Measurements from ENCODE around the gene NTRK3. TPM values are rescaled to one million over a fixed set of nuclear protein-coding genes. Genes with fewer than 3 reads are reported as not detected.

Gene NTRK3
- total RNA-seq, 4 donors from 2014 or later = 5.3 to 11.7 (median 6.3) TPM

- WGBS = 0% methylated on average over 1 of the region's 4 CpGs
- TF ChIP-seq POLR2AphosphoS5 (IDR thresholded peaks at IDR 0.05) = no peak
- TF ChIP-seq CTCF (IDR thresholded peaks at IDR 0.05) = no peak
Observed at GRCh38 chr15:88269356-88270062, 13.0 kb upstream of the NTRK3 start.

GRCh38 chr15:88267720-88268119, 11.2 kb upstream of the NTRK3 start:
- no peak overlapping the region for H3K27ac ChIP-seq
- no peak for TF ChIP-seq CTCF (IDR thresholded peaks at IDR 0.05)
- no peak for TF ChIP-seq EP300 (IDR thresholded peaks at IDR 0.05)
- H3K27me3 ChIP-seq = peaks cover 16% of the 10 kb centered on the region
- 83% methylated on average over 5 of the region's 5 CpGs for WGBS
- H3K4me3 ChIP-seq = no peak overlapping the region
- no peak for DNase-seq (ENCODE audit: low spot score in 2 of 2)
- no peaks in the 10 kb centered on the region for H3K9me3 ChIP-seq
- H3K36me3 ChIP-seq = no peaks in the 10 kb centered on the region
- H3K4me1 ChIP-seq = no peaks in the 10 kb centered on the region

More at GRCh38 chr15:88269356-88270062, 13.0 kb upstream of the NTRK3 start:
- no peak overlapping the region for H3K27ac ChIP-seq
- no peak overlapping the region for H3K4me3 ChIP-seq
- no peaks in the 10 kb centered on the region for H3K4me1 ChIP-seq
- H3K36me3 ChIP-seq = no peaks in the 10 kb centered on the region
- H3K27me3 ChIP-seq = peaks cover 10% of the 10 kb centered on the region
- no peak for DNase-seq (ENCODE audit: low spot score in 2 of 2)
- H3K9me3 ChIP-seq = no peaks in the 10 kb centered on the region

GRCh38 chr15:88266170-88266569, 9.6 kb upstream of the NTRK3 start:
- Histone ChIP-seq H3K9me3 (no peaks in the 10 kb centered on the region), H3K4me3 (no peak overlapping the region), H3K27me3 (peaks cover 24% of the 10 kb centered on the region), H3K27ac (no peak overlapping the region), H3K4me1 (no peaks in the 10 kb centered on the region), H3K36me3 (no peaks in the 10 kb centered on the region)
- no peak for TF ChIP-seq POLR2A (IDR thresholded peaks at IDR 0.05)
- no peak for TF ChIP-seq POLR2AphosphoS5 (IDR thresholded peaks at IDR 0.05)
- TF ChIP-seq CTCF (IDR thresholded peaks at IDR 0.05) = no peak
- TF ChIP-seq EP300 (IDR thresholded peaks at IDR 0.05) = no peak
- DNase-seq (ENCODE audit: low spot score in 2 of 2) = no peak
- WGBS = 85% methylated on average over 10 of the region's 10 CpGs

DNA sequence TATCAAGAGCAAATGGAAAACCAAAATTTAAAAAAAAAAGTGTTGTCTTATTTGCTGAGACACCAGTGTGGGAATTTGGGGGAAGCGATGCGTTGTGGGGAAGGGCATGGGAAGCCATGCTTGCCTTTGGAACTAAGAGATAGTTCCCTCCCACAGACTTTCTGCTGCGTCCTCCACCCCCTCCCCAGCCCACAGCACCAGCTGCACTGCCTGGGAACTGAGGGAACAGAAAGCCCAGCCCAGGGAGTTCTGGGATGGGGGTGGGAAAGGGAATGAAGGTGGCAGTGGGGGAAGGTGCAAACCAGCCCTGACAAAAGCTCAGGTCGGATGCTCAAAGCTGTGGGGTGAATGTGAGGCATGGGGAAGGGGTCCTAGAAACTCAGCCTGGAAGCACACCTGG, 8.1 kb upstream of the NTRK3 start:
- H3K36me3 ChIP-seq = no peaks in the 10 kb centered on the region
- no peak for DNase-seq (ENCODE audit: low spot score in 2 of 2)
- TF ChIP-seq CTCF (IDR thresholded peaks at IDR 0.05) = no peak
- H3K4me1 ChIP-seq = no peaks in the 10 kb centered on the region
- H3K9me3 ChIP-seq = no peaks in the 10 kb centered on the region
- no peak overlapping the region for H3K4me3 ChIP-seq
- H3K27ac ChIP-seq = no peak overlapping the region
- WGBS = 84% methylated on average over 4 of the region's 4 CpGs
- peaks cover 29% of the 10 kb centered on the region for H3K27me3 ChIP-seq

- no peak overlapping the region for H3K27ac ChIP-seq
- no peak for TF ChIP-seq POLR2AphosphoS5 (IDR thresholded peaks at IDR 0.05)
- no peak for TF ChIP-seq CTCF (IDR thresholded peaks at IDR 0.05)
- no peak for TF ChIP-seq EP300 (IDR thresholded peaks at IDR 0.05)
- no peak for TF ChIP-seq POLR2A (IDR thresholded peaks at IDR 0.05)
- no peak for DNase-seq (ENCODE audit: low spot score in 2 of 2)
- H3K27me3 ChIP-seq = peaks cover 47% of the 10 kb centered on the region
- peaks cover 13% of the 10 kb centered on the region for H3K4me1 ChIP-seq
- no peak overlapping the region for H3K4me3 ChIP-seq
- H3K36me3 ChIP-seq = no peaks in the 10 kb centered on the region
- no peaks in the 10 kb centered on the region for H3K9me3 ChIP-seq
- WGBS = 93% methylated on average over 3 of the region's 5 CpGs
Observed at GRCh38 chr15:88262064-88262463, 5.5 kb upstream of the NTRK3 start.

All from suprapubic skin (tissue), 4 donors.